ENCODE data around the gene APLF.
"Not testable (repeated sequence)": the region's sequence is repeated elsewhere in the genome, so short reads cannot be mapped to it uniquely, and the experiment has no call there.

APLF gene

GRCh38 chr2:68476454-68476853 is 9.1 kb downstream of the APLF start:
- no peak for DNase-seq

DNA sequence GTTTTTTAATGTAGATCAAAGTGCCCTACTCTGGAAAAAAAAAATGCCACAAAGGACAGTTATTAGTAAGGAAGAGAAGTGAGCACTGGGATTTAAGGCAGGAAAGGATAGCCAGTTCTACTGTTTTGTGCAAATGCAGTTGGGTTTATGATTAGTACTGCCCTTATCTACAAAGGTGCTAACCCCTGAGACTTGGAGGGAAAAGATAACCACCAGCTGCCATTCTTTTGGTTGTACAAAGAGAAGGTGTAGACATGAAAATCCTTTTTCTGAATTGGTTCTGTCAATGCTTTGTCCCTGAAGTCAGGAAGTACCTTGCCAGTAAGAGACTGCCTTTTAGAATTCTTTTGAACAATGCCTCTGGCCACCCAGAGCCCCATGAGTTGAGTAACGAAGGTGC is 11.3 kb downstream of the APLF start:
- no peak for DNase-seq

- no peak for DNase-seq
Measured at GRCh38 chr2:68482296-68482820, 15.0 kb downstream of the APLF start.

- no peak for DNase-seq
Measured at GRCh38 chr2:68483011-68483410, 15.6 kb downstream of the APLF start.

- no peak for DNase-seq
Measured at GRCh38 chr2:68487773-68488355, 20.5 kb downstream of the APLF start.

GRCh38 chr2:68488605-68489004 is 21.2 kb downstream of the APLF start:
- not testable (repeated sequence) for DNase-seq

GRCh38 chr2:68489282-68489681 is 21.9 kb downstream of the APLF start:
- no peak for DNase-seq

- DNase-seq = no peak
Measured at GRCh38 chr2:68491582-68491981, 24.2 kb downstream of the APLF start.

DNA sequence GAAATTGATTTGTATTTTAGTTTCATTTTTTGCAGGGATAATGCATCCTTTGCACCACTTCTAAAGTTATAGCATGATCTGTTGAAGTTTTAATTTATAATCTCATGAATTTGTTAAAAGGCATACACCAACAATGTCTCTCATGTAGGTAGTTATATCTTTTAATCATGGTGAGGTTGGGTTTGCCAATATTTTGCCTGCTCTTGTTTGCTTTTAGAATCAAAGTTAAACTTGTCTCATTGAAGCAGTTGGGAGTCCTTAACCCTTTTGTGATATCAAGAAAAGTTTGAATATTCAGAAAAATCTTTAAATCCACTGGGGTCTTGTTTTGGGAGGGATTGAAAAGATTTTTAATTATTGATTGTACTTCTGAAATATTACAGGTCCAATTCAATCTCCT is 31.7 kb downstream of the APLF start:
- DNase-seq = no peak

DNA sequence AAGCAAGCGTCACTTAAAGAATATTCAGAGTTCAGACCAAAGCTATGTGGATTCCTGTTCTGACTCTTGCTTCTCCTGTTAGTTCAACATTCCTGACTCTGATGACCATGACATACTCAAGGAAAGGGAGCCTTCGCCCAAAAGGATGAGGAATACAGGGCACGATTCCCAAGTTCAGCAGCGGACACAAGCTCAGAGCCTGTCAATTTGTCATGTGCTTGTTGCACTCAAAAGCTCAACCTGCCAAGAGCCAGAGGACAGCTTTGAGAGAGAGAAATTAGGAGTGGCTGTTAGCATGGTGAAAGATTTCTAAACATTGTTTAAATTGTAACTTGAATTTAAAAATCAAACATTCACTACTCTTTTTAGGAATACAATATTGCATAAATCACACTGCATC is 33.3 kb downstream of the APLF start:
- no peak for DNase-seq

DNA sequence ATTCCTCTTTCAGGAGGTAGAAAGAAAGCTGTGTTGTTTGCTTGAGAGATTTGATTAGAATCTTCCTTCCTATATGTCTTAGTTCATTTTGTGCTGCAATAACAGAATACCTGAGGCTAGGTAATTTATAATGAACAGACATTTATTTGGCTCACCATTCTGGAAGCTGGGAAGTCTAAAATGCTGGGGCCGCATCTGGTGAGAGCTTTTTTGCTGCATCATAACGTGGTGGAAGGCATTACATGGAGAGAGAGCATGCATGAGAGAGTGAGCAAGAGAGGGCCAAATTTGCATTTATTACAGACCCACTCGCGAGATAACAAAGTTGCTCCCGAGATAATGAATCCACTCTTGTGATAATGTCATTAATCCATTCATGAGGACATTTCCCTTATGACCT is 34.4 kb downstream of the APLF start:
- no peak for DNase-seq

GRCh38 chr2:68505603-68506159 is 38.3 kb downstream of the APLF start:
- DNase-seq = no peak

DNA sequence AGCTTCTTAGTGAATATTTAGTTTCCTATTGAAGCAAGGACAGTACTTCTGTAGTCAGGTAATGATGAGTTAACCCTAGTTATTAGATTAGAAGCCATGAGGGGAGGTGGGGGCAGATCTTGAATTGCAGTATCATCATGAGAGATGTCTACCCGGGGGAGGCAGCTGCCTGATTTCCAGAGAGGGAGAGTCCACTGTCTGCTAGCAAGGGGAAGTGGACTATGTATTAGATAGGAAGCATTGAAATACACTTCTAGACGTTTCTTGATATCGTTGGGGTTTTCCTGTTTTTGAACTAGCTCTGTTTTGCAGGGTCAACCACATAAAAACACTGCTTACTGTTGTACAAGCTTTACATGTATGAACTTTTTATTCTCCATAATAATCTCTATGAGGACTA is 38.8 kb downstream of the APLF start:
- no peak for DNase-seq

GRCh38 chr2:68512326-68512725 is 44.9 kb downstream of the APLF start:
- no peak for DNase-seq

DNA sequence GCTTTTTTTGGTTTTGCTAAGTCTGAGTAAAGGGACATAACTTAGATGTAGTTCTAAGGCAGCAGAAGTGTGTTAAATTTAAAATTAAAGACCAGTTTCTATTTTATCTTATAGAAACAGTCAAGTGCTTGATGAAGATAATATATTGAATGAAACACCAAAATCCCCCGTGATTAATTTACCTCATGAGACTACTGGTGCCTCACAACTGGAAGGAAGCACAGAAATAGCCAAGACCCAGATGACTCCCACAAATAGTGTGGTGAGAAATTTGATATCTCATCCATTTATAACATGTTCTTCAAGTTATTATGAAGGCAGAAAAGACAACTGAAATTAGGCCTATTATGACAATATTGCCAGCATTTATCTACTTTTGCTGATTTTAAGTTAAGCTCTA is 45.6 kb downstream of the APLF start:
- no peak for DNase-seq

DNA sequence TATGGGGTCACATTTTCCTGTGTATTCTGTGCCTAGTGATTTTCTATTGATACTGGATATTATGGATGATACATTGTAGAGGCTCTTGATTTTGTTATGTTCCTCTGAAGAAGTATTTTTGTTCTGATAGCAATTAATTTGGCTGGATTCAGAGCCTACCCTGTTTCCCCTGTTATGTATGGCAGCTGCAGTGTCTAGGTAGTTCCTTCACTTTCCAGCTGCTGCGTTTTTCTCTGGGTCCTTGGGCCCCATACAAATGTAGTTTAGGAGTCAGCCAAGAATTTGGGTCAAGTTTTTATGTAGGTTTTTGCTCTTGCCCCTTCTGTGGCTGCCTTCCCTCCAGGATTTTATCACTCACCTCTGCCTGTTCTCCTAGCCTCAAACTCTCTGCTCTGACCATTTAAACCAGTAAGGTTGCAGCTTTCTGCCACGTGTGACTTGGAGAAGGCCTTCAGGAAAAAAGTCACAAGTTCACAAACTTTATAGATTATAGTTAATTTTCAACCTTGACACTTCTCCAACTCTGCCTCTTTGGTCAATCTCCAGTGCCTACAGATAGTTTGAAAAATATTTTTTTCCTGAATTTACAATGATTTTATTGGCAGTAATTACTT is 47.0 kb downstream of the APLF start:
- no peak for DNase-seq

GRCh38 chr2:68516051-68516955 is 48.9 kb downstream of the APLF start:
- DNase-seq = no peak

- no peak for DNase-seq
Measured at GRCh38 chr2:68519236-68519635, 51.9 kb downstream of the APLF start.

DNA sequence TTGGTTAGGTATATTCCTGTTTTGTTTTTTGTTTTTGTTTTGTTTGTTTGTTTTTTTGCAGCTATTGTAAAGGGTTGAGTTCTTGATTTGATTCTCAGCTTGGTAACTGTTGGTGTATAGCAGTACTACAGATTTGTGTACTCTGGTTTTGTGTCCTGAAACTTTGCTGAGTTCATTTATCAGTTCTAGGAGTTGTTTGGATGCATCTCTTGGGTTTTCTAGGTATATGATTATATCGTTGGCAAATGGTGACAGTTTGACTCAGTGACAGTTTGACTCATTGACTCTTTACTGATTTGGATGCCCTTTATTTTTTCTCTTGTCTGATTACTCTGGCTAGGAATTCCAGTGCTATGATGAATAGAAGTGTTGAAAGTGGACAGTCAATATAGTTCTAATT is 53.7 kb downstream of the APLF start:
- no peak for DNase-seq

DNA sequence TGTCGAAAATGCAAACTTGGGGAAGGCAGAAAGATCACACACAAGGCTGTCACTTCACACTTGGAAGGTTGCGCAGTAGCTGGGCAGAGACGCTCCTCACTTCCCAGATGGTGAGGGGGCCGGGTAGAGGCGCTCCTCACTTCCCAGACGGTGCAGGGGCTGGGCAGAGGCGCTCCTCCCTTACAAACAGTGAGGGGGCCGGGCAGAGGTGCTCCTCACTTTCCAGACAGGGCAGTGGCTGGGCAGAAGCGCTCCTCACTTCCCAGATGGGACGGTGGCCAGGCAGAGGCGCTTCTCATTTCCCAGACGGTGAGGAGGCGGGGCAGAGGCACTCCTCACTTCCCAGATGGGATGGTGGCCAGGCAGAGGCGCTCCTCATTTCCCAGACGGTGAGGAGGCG is 59.6 kb downstream of the APLF start:
- DNase-seq = not testable (repeated sequence)

DNA sequence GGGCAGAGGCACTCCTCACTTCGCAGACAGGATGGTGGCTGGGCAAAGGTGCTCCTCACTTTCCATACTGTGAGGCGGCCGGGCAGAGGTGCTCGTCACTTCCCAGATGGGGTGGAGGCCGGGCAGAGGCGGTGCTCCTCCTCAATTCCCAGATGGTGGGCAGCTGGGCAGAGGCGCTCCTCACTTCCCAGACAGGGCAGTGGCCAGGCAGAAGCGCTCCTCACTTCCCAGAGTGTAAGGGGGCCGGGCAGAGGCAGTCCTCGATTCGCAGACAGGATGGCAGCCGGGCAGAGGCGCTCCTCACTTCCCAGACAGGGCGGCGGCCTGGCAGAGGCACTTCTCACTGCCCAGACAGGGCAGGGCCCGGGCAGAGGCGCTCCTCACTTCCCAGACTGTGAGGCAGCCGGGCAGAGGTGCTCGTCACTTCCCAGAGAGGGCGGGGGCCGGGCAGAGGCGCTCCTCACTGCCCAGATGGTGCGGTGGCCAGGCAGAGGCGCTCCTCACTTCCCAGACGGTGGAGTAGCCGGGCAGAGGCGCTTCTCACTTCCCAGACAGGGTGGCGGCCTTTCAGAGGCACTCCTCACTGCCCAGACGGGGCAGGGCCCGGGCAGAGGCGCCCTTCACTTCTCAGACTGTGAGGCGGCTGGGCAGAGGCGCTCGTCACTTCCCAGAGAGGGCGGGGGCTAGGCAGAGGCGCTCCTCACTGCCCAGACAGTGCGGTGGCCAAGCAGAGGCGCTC is 60.1 kb downstream of the APLF start:
- not testable (repeated sequence) for DNase-seq

GRCh38 chr2:68529156-68529555 is 61.8 kb downstream of the APLF start:
- not testable (repeated sequence) for DNase-seq

- not testable (repeated sequence) for DNase-seq
Measured at GRCh38 chr2:68529651-68530050, 62.3 kb downstream of the APLF start.
